ENCODE measurements around the gene HOXB1. TPM values are rescaled to one million over a fixed set of nuclear protein-coding genes. Genes with fewer than 3 reads are reported as not detected.

HOXB1 gene
- total RNA-seq, 1 donor from 2014 or later: not detected

GRCh38 chr17:48543854-48544348, 13.1 kb upstream of the HOXB1 start:
- no peak overlapping the region for H3K4me3 ChIP-seq (ENCODE audit: low read depth, low read length)
- TF ChIP-seq CTCF (IDR thresholded peaks at IDR 0.05; ENCODE audit: insufficient read depth, low read length, severe bottlenecking): no peak
- H3K36me3 ChIP-seq (ENCODE audit: control insufficient read depth, insufficient read depth, low read length): no peaks in the 10 kb centered on the region
- H3K27me3 ChIP-seq (ENCODE audit: control insufficient read depth, insufficient read depth, low read length): peaks cover 71% of the 10 kb centered on the region
- DNase-seq (ENCODE audit: low read depth) (no peak), FAIRE-seq (no peak)

GRCh38 chr17:48543107-48543853, 12.5 kb upstream of the HOXB1 start:
- DNase-seq (ENCODE audit: low read depth): peak; percentile 1
- H3K27me3 ChIP-seq (ENCODE audit: control insufficient read depth, insufficient read depth, low read length): peaks cover 66% of the 10 kb centered on the region

GRCh38 chr17:48542698-48543106, 11.9 kb upstream of the HOXB1 start:
- FAIRE-seq (no peak), DNase-seq (ENCODE audit: low read depth) (no peak)
- Histone ChIP-seq H3K27me3 (ENCODE audit: control insufficient read depth, insufficient read depth, low read length) (peaks cover 65% of the 10 kb centered on the region), H3K36me3 (ENCODE audit: control insufficient read depth, insufficient read depth, low read length) (no peaks in the 10 kb centered on the region), H3K4me3 (ENCODE audit: low read depth, low read length) (no peak overlapping the region)
- TF ChIP-seq CTCF (IDR thresholded peaks at IDR 0.05; ENCODE audit: insufficient read depth, low read length, severe bottlenecking): no peak

More at GRCh38 chr17:48543107-48543853, 12.5 kb upstream of the HOXB1 start:
- TF ChIP-seq CTCF (IDR thresholded peaks at IDR 0.05; ENCODE audit: insufficient read depth, low read length, severe bottlenecking): no peak
- H3K36me3 ChIP-seq (ENCODE audit: control insufficient read depth, insufficient read depth, low read length): no peaks in the 10 kb centered on the region
- H3K4me3 ChIP-seq (ENCODE audit: low read depth, low read length): no peak overlapping the region
- no peak for FAIRE-seq

- FAIRE-seq: no peak
- H3K36me3 ChIP-seq (ENCODE audit: control insufficient read depth, insufficient read depth, low read length): no peaks in the 10 kb centered on the region
- no peak for DNase-seq (ENCODE audit: low read depth)
- TF ChIP-seq CTCF (IDR thresholded peaks at IDR 0.05; ENCODE audit: insufficient read depth, low read length, severe bottlenecking): no peak
- H3K27me3 ChIP-seq (ENCODE audit: control insufficient read depth, insufficient read depth, low read length): peaks cover 60% of the 10 kb centered on the region
- H3K4me3 ChIP-seq (ENCODE audit: low read depth, low read length): no peak overlapping the region
Observed at GRCh38 chr17:48542114-48542656, 11.4 kb upstream of the HOXB1 start.

GRCh38 chr17:48541577-48542113, 10.8 kb upstream of the HOXB1 start:
- FAIRE-seq: no peak
- DNase-seq (ENCODE audit: low read depth): no peak
- Histone ChIP-seq H3K4me3 (ENCODE audit: low read depth, low read length) (no peak overlapping the region), H3K27me3 (ENCODE audit: control insufficient read depth, insufficient read depth, low read length) (peaks cover 56% of the 10 kb centered on the region), H3K36me3 (ENCODE audit: control insufficient read depth, insufficient read depth, low read length) (no peaks in the 10 kb centered on the region)
- TF ChIP-seq CTCF (IDR thresholded peaks at IDR 0.05; ENCODE audit: insufficient read depth, low read length, severe bottlenecking): no peak
